HG03378 (cell line): ENCODE results near the gene VPREB3.

Source experiments
- ATAC-seq: cut with Tn5 transposase; IDR thresholded peaks from one replicate; pipeline ENCODE4 v1.9.1; 2021; ENCODE audit warnings: mild to moderate bottlenecking, moderate library complexity; ENCODE audit not compliant: unreplicated experiment

VPREB3 gene

DNA sequence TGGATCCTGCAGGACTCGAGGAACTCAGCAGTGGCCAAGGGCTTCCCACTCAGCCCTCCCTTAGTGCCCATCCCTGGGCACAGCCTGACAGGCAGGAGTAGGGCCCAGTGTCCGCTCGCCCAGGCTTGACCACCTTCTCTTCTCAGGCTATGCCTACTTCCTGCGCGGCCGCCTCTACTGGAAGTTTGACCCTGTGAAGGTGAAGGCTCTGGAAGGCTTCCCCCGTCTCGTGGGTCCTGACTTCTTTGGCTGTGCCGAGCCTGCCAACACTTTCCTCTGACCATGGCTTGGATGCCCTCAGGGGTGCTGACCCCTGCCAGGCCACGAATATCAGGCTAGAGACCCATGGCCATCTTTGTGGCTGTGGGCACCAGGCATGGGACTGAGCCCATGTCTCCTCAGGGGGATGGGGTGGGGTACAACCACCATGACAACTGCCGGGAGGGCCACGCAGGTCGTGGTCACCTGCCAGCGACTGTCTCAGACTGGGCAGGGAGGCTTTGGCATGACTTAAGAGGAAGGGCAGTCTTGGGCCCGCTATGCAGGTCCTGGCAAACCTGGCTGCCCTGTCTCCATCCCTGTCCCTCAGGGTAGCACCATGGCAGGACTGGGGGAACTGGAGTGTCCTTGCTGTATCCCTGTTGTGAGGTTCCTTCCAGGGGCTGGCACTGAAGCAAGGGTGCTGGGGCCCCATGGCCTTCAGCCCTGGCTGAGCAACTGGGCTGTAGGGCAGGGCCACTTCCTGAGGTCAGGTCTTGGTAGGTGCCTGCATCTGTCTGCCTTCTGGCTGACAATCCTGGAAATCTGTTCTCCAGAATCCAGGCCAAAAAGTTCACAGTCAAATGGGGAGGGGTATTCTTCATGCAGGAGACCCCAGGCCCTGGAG lies 29.3 kb upstream of the VPREB3 start:
- no peak for ATAC-seq

DNA sequence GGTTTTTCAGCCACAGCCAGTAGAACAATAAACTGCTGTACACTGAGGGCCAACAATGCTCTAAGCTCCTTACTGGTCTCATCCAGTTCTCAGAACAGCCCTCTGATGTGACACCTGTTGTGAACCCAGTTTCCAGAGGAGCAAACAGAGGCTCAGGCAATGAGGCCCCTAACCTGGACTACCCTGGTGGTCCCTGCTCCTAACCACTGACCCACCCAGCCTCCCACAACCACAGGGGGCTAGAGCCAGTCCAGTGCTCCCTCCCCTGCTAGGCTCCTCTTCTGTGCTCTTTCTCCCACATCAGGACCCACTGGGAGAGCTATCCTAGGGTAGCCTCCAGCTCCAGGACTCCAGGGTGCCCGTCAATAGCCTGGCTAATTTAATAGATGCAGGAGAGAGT lies 28.5 kb upstream of the VPREB3 start:
- ATAC-seq = no peak

DNA sequence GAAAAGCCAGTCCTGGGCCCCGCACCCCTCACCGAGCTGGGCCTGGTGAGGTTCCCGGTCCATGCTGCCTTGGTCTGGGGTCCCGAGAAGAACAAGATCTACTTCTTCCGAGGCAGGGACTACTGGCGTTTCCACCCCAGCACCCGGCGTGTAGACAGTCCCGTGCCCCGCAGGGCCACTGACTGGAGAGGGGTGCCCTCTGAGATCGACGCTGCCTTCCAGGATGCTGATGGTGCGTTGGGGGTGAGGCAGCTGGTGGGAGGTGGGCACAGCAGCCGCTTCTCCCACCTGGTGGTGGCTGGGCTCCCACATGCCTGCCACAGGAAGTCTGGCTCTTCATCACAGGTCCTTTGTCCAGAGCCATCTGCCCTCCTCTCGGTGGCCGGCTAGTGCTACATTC lies 28.0 kb upstream of the VPREB3 start:
- ATAC-seq = no peak

DNA sequence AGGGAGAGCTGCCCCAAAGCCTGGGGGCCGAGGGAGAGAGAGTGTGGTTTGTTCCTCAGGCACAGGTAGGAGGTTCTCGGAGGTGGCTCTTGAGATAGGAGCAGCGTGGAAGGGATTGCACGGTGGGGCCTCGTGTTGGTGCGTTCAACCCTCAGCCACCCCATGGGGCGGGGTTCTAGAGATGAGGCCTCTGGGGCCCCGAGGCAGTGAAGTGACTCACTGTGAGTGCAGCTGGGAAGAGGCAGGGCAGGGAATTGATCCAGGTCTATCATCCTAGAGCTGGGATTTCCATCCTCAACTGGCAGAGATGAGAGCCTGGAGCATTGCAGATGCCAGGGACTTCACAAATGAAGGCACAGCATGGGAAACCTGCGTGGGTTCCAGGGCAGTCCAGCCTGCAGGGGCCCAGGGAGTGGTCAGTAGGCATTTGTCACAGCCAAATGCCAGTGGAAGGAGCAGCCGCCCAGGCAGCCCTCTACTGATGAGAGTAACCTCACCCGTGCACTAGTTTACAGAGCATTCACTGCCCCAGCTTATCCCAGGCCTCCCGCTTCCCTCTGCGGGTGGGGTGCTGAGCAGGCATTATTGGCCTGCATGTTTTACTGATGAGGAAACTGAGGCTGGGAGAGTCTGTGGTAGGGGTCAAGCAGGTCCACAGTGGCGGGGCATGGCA lies 27.4 kb upstream of the VPREB3 start:
- ATAC-seq = no peak

DNA sequence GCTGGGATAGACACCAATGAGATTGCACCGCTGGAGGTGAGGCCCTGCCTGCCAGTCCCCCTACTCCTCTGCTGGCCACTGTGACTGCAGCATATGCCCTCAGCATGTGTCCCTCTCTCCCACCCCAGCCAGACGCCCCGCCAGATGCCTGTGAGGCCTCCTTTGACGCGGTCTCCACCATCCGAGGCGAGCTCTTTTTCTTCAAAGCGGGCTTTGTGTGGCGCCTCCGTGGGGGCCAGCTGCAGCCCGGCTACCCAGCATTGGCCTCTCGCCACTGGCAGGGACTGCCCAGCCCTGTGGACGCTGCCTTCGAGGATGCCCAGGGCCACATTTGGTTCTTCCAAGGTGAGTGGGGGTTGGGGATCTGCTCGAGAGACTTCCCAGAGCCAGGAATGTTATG lies 26.8 kb upstream of the VPREB3 start:
- no peak for ATAC-seq

DNA sequence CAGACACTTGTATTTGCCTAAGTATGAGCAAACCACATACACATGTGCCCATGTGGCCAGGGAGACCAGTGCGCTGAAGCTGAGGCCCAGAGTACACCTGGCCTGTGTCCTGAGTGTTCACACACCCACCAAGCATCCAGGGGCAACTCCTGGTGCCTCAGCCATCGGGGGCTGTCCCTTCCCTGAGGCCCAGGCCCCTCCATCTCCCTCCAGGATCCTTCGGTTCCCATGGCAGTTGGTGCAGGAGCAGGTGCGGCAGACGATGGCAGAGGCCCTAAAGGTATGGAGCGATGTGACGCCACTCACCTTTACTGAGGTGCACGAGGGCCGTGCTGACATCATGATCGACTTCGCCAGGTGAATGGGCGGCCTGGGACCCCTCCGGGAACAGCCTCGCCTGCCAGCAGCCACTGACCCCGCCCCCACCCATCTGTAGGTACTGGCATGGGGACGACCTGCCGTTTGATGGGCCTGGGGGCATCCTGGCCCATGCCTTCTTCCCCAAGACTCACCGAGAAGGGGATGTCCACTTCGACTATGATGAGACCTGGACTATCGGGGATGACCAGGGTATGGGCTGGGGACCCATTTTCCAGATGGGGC lies 26.0 kb upstream of the VPREB3 start:
- ATAC-seq = no peak

DNA sequence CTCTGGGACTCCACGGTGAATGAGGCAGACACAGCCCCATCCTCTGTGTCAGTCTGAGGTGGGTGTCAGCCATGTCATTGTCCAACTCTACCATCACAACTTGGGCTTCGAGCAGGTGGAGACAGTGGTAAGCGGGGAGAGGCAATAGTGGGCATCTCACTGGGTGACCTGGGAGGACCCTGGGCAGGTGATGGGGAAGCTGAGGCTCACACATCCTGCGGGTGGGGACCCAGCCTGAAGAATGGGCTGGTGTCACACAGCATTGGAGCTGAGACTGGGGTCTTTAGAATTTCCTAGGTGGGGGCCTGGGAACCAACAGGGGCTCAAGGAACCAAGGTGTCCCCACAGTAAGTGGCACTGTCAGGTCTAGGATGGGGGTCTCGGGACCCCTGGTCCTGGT lies 25.5 kb upstream of the VPREB3 start:
- no peak for ATAC-seq

DNA sequence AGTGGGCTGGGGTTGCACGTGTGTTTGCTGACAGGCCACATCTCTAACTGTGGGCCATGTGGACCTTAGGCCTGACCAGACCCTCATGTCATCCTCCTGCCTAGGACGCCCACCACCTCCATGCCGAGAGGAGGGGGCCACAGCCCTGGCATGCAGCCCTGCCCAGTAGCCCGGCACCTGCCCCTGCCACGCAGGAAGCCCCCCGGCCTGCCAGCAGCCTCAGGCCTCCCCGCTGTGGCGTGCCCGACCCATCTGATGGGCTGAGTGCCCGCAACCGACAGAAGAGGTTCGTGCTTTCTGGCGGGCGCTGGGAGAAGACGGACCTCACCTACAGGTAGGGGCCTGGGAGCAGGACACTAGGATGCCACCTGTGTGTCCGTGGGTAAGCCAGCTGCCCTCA lies 24.9 kb upstream of the VPREB3 start:
- no peak for ATAC-seq

DNA sequence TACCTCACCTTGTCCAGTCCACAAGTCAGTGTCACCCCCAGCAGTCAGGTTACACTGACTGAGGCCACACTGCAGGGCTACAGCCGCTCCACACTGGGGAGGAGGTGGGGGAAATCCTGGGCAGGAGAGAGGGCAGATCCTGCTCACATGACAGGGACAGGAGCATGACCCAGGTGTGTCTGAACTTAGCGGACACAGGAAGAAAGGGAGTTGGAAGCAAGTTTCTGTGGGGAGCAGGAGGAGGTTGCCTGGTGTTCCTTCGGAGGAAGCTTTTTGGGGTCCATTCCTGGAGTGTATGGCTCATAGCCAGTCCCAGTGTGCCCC lies 24.3 kb upstream of the VPREB3 start:
- ATAC-seq = no peak

DNA sequence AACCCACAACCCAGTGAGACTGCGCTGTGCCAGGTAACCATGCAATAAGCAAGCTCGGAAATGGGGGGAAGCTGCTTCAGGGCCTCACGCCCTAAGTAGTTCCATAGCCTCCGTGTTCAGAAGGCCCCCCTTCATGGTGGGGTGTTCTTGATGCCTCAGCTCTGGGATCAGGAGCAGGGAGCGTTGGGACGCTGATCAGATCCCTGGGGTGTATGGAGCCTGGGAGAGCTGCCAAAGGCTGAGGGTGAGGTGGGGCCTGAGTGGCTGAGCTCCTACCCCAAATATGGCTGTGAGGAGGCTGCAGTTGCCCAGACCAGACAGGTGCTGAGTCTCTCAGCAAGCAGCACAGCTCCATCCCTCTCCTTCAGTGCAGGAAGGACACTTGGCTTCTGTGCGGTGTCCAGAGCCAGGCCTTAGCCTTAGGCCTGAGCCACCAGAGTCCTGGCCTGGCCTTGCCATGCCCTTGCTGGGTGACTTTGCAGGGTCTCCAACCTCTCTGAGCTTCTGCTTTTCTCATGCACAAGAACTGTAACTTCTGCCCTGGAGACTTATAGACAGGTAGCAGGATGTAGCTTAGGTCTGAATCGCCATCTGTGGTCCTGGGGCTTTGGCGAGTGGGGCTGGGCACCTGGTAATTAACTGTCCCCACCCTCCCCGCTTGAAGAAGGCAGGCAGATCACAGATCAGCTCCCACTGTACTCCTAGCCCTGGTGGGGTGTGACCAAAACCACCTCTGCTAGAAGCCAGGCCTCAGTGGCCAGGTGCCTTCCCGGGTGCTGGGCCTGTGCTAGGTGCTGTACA lies 23.8 kb upstream of the VPREB3 start:
- ATAC-seq = no peak

DNA sequence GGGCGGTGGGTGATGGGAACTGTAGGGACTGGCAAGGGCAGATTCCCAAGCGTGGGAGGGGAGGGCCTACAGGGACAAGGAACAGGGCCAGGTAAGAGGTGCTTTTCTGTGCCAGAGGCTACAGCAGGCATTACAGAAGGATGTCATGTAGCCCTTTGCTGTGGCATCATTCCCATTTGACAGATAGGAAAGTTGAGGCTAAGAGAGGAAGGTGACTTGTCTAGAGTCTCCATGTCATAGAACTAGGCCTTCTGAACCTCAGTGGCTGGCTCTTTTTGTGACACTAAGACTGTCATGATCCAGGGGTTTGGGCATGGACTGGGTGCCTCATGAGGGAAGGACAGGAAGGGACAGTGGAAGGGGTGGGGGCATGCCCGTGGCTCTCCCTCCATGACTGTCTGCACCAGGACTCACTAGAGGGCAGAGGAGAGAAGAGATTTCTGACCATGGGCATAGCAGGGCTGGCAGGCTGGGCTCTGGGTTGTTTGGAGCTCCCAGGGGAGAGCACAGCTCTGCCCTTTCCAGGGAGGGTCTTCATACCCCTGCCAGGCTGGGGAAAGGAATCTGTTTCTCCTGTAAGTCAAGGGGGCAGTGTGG lies 21.7 kb upstream of the VPREB3 start:
- ATAC-seq = no peak

DNA sequence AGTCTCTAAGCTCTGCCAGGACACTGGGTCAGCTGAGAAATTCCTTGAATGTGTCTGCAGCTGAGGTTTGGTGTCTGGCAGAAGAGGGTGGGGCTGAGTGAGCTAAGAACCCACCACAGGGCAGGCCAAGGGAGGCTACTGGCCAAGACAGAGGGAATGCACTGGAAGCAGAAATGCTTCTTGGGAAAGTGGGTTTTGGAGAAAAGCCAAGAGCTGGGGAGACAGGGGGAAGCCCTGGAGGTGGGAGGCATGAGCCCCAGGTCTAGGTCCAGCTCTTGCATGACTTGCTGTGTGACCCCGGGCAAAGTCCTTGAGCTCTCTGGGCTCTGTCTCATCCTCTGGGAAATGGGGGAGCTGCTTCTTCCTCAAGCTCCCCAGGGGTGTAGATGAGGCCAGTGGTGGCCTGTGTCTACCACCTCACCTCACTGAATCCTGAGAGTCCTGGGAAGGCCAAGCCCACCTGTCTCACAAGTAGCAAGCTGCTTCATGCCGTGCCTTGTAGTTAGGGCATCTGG lies 20.8 kb upstream of the VPREB3 start:
- ATAC-seq = no peak

- no peak for ATAC-seq
These were observed 20.1 kb upstream of the VPREB3 start for GRCh38 chr22:23774114-23774921.

- no peak for ATAC-seq
These were observed 19.4 kb upstream of the VPREB3 start for GRCh38 chr22:23773483-23774113.

GRCh38 chr22:23772649-23773473 lies 18.6 kb upstream of the VPREB3 start, which contains the start of gene MMP11:
Gene MMP11, plus strand, starts transcription at chr22:23772849. Its CDS starts 22 bp downstream, at chr22:23772871.
- ATAC-seq = no peak

GRCh38 chr22:23772315-23772648 lies 18.1 kb upstream of the VPREB3 start:
- no peak for ATAC-seq

DNA sequence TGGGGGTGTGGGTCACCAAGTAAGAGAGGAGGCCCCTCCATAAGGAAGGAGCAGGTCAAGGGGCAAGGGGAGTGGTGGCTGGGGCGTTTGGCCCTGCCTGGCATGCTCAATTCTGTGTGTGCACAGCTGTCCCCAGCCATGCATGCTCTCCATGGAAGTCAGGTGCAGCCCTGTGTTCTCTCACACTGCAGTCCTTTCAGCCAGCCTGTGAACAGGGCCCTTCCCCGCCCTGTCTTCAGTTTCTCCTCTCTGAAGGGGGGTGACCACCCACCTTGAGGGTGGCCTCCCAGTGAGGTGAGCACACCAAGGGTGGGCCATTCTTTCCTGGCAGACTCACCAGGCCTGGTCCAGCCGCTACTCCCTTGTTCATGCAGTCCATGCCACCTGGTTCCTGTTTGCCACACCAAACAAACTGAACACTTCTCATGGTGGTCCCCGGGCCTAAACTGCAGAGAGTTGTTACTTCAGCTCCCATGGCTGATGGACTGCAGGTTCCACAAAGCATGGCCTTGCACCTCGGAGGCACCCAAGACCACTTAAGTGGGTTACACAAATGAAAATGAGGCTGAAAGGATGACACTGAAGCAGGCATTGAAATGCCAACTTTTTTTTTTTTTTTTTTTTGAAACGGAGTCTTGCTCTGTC lies 15.2 kb upstream of the VPREB3 start:
- ATAC-seq = no peak
